ENCODE data around the gene SPRTN. TPM values are rescaled to one million over a fixed set of nuclear protein-coding genes. Genes with fewer than 3 reads are reported as not detected.

SPRTN gene
- total and polyA plus RNA-seq, 2 donors (not counting 3 experiments of a cell fraction or from before 2014, with no cell fraction given), result 15.4 to 16.1 TPM

DNA sequence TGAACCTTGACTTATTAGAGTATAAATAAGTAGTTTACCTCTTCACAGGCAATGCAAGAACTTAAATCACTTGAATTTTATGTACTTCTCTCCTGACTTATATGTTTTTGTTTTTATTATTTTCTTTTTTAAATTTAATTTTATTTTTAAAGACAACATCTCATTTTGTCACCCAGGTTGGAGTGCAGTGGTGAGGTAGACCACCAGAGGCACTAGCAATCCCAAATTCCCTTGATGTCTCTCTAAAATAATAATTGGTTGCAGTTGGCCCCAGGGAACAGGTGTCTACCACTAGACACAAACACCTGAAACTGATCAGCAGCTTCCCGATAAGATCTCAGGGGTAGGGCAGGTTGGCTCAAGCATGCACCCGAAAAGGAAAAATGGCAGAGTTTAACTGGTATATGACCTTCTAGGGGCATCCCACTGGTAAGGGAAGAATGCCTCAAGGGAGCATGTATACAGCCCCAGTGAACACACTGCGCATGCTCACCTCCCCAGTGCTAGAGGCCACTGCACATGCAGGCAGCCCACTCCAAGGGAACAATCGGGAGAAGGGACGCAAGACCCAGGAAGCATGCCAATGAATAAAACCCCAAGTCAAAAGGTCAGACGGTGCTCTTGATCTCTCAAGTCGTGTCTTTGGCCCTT lies 15.1 kb upstream of the SPRTN start:
- Histone ChIP-seq H3K4me3 (replicated peaks in 1 of 3; ENCODE audit: insufficient read depth in 1 of 3, low read depth in 1 of 3, low read length in 3 of 3) (no peak overlapping the region), H3K79me2 (ENCODE audit: control insufficient read depth, insufficient read depth, low read length) (no peaks in the 10 kb centered on the region), H3K36me3 (ENCODE audit: control insufficient read depth in 2 of 2, extremely low read depth in 1 of 2, insufficient read depth in 2 of 2, low read length in 2 of 2) (no peaks in the 10 kb centered on the region), H4K20me1 (replicated peaks; ENCODE audit: control insufficient read depth, extremely low read depth, insufficient read depth, low read length) (no peaks in the 10 kb centered on the region), H3K9me3 (replicated peaks; ENCODE audit: control insufficient read depth, insufficient read depth, low read length) (no peaks in the 10 kb centered on the region), H3K4me1 (ENCODE audit: control insufficient read depth, extremely low read depth, insufficient read depth, low read length) (peaks cover 11% of the 10 kb centered on the region), H3K27me3 (ENCODE audit: control insufficient read depth in 2 of 2, insufficient read depth in 2 of 2, low read length in 2 of 2) (no peaks in the 10 kb centered on the region), H3K9ac (replicated peaks; ENCODE audit: extremely low read depth, insufficient read depth, low read length) (no peak overlapping the region), H3K9me1 (replicated peaks; ENCODE audit: control insufficient read depth, extremely low read depth, insufficient read depth, low read length) (no peaks in the 10 kb centered on the region), H2AFZ (ENCODE audit: low read depth, low read length) (no peak overlapping the region), H3K4me2 (ENCODE audit: insufficient read depth, low read length) (peak overlapping the region; percentile 48), H3K27ac (ENCODE audit: insufficient read depth, low read depth, low read length) (no peak overlapping the region)
- dilution Hi-C loops (cut with MboI; ENCODE audit: extremely low pct_ligation_motif_present, low sequenced_read_pairs) (no loop called here), intact Hi-C loops (cut with micrococcal nuclease) (no loop called here)
- BruUV-seq (replicated peaks), result no TSS peak
- CTCF ChIA-PET, result no interaction called here
- DNase-seq (ENCODE audit: low read depth, low spot score) (no peak), FAIRE-seq (no peak)
- POLR2A ChIA-PET, result no interaction called here
- TF ChIP-seq POLR2AphosphoS5 (IDR thresholded peaks at IDR 0.05; ENCODE audit: insufficient read depth, low read depth, low read length) (no peak), MYC (IDR thresholded peaks at IDR 0.05; ENCODE audit: low read depth, low read length) (no peak), GATA2 (IDR thresholded peaks at IDR 0.05; ENCODE audit: insufficient read depth, insufficient read length, low read depth, low read length) (no peak), POLR2A (IDR thresholded peaks at IDR 0.05; ENCODE audit: low read depth, low read length) (no peak), JUN (IDR thresholded peaks at IDR 0.05; ENCODE audit: borderline replicate concordance, insufficient read depth, insufficient read length, low read depth) (no peak), FOS (IDR thresholded peaks at IDR 0.05; ENCODE audit: borderline replicate concordance, insufficient read depth, low read length) (no peak), EZH2 (IDR thresholded peaks at IDR 0.05; ENCODE audit: borderline replicate concordance, low read depth, low read length, severe bottlenecking) (no peak)
- TF ChIP-seq, protein P1, sequence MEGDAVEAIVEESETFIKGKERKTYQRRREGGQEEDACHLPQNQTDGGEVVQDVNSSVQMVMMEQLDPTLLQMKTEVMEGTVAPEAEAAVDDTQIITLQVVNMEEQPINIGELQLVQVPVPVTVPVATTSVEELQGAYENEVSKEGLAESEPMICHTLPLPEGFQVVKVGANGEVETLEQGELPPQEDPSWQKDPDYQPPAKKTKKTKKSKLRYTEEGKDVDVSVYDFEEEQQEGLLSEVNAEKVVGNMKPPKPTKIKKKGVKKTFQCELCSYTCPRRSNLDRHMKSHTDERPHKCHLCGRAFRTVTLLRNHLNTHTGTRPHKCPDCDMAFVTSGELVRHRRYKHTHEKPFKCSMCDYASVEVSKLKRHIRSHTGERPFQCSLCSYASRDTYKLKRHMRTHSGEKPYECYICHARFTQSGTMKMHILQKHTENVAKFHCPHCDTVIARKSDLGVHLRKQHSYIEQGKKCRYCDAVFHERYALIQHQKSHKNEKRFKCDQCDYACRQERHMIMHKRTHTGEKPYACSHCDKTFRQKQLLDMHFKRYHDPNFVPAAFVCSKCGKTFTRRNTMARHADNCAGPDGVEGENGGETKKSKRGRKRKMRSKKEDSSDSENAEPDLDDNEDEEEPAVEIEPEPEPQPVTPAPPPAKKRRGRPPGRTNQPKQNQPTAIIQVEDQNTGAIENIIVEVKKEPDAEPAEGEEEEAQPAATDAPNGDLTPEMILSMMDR (IDR thresholded peaks at IDR 0.05; ENCODE audit: extremely low read depth in 1 of 2, insufficient read depth in 1 of 2, low read depth in 1 of 2, low read length in 2 of 2), result no peak
- TF ChIP-seq, protein P2, sequence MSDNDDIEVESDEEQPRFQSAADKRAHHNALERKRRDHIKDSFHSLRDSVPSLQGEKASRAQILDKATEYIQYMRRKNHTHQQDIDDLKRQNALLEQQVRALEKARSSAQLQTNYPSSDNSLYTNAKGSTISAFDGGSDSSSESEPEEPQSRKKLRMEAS (IDR thresholded peaks at IDR 0.05; ENCODE audit: insufficient read depth, insufficient read length), result no peak
